Bone marrow (tissue), 2 donors: ENCODE measurements around the gene PATJ.
A peak's percentile ranks its signal among the peaks of the same experiment; 100 is the strongest.
"Not testable (repeated sequence)": the region's sequence is repeated elsewhere in the genome, so short reads cannot be mapped to it uniquely, and the experiment has no call there.

Experiments
- DNase-seq, 2 donors: peaks; one replicate each; lab custom pipeline; 2025; lab: John Stamatoyannopoulos, UW

The PATJ gene

DNA sequence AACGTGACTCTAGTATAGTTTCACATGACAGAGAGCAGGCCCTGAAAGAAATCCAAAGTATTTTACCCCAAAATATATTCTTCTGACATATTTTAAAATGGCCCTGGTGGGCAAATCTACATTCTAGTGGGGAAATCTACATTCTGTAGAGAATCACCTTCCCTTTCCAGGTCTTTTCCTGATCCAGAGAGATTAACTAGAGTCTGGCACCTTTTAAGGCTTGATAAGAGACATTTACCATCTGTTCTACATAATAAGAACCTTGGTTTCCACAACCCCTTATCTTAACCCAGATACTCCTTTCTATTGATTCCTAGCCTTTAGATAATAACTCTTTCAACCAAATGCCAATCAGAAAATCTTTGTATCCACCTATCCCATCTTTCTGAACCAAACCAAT is 435.3 kb downstream of the PATJ start:
- DNase-seq = no peak

DNA sequence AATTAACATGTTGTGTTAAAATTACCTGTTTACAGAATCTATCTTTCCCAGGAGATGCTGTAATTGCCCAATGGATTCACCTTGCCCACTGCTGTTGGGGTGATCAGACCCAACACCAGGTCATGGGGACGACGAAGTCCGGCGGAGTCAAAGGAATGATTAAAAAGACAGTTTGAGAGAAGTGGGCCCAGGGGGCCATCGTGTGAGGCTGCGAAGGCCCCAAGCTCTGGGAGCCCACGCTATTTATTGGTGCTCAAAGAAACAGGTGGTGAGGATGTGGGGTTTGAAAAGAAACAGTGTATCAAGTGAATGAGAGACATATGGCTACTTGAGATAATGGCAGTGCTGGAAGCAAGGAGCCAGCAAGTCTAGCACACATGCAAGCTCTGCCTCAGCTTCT is 436.1 kb downstream of the PATJ start:
- no peak for DNase-seq

DNA sequence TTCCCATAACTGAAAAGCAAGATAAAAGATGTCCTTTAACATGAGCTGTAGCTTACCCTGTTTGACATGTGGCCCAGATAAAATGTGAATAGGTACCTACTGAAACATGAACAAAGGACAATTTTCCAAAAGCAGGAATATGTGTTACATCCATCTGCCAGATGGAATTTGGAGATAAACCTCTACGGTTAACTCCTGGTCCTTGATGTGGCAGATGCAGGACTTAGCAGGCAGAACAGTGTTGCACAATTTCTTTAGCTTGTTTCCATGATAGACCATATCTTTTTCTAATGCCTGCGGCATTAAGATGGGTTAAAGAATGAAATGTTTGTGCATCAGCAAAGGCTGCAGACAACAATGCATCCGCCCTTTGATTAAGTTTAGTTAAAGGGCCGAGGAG is 437.8 kb downstream of the PATJ start:
- not testable (repeated sequence) for DNase-seq

DNA sequence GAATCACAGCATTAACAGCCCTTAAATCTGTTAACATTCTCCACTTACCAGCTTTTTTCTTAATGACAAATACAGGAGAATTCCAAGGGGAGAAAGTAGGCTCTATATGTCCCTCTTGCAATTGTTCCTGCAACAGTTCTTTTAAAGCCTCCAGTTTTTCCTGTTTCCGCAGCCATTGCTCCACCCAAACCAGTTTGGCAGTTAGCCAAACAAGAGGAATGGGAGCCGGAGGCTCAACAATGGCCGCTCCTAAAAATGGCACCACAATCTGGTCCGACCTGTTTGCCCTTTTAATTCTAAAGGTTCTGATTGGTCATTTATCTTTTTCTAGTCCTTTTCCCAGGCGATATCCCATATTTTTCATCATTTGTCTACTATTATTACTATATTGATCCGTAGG is 438.4 kb downstream of the PATJ start:
- DNase-seq = no peak

DNA sequence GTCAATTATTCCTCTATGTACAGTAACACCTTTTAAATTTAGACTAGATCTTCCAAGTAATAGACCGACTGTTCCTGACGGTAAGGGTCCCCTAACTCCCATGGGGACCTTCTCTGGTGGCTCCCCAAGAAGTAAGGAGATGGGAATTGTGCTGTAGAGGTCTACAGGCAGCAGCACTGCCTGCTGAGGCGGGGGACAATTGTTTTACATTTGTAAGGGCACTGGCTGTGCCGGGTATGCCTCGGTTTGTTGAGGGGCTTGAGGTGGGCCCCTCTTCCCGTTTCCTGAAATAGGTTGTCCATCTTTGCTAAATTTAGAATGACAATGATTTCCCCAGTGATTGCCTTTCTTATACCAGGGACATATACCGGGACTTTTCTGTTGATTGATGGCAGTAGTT is 439.3 kb downstream of the PATJ start:
- DNase-seq = no peak

DNA sequence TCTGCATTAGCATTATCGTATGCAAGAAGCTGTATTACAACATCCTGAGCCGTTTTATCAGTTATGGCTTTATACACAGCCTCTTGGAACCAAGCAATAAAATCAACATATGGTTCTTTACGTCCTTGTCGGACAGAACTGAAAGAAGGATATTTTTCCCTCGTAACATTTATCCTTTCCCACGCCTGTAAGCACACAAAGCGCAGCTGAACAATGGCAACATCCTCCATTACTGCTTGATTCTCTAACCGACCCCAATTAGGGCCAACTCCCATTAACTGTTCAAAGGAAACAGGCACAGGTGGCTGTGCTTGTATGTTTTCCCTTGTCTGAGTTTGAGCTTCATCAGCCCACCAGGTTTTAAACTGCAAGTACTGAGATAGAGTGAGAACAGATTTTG is 439.9 kb downstream of the PATJ start:
- DNase-seq = not testable (repeated sequence)

DNA sequence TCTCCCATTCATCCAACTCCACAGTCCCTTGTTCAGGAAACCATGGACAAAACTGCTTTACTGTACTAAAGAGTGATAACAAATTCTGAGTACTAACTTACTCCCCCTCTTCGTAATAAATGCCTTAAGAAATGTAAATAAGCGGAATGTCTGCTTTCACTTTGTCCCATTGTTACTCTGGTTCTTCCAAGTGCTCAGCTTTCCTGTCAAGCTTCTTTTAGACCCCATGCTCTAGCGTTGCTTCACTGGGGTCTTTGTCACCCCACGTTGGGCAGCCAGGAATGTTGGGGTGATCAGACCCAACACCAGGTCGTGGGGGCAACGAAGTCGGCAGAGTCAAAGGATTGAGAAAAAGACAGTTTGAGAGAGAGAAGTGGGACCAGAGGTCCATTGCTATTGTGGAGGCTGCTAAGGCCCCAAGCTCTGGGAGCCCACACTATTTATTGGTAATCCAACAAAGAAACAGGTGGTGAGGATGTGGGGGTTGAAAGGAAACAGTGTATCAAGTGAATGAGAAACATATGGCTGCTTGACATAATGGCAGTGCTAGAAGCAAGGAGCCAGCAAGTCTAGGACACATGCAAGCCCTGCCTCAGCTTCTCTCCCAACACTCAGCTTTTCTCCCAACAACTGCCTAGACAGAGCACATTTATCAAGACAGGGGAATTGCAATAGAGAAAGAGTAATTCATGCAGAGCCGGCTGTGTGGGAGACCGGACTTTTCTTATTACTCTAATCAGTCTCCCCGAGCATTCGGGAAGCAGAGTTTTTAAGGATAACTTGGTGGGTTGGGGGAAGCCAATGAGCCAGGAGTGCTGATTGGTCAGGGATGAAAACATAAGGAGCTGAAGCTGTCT is 441.1 kb downstream of the PATJ start:
- not testable (repeated sequence) for DNase-seq

DNA sequence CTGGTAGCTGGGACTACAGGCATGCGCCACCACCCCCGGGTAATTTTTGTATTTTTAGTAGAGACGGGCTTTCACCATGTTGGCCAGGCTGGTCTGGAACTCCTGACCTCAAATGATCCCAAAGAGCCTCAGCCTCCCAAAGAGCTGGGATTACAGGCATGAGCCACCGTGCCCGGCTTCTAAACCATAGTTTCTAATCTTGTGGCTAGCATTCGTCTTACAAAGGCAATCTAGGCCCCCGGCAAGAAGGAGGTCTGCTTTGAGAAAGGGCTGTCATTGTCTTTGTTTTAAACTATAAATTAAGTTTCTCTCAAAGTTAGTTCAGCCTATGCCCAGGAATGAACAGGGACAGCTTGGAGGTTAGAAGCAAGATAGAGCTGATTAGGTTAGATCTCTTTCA is 442.1 kb downstream of the PATJ start:
- no peak for DNase-seq

DNA sequence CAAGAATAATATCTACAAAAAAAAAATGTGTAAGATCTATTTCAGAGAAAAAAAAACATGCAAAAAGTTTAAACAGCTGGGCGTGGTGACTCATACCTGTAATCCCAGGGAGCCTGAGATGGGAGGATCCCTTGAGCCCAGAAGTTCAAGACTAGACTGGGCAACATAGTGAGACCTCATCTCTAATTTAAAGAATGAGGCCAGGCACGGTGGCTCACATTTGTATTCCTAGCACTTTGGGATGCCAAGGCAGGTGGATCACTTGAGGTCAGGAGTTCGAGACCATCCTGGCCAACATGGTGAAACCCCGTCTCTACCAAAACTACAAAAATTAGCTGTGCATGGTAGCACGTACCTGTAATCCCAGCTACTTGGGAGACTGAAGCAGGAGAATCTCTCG is 443.0 kb downstream of the PATJ start:
- DNase-seq = not testable (repeated sequence)

DNA sequence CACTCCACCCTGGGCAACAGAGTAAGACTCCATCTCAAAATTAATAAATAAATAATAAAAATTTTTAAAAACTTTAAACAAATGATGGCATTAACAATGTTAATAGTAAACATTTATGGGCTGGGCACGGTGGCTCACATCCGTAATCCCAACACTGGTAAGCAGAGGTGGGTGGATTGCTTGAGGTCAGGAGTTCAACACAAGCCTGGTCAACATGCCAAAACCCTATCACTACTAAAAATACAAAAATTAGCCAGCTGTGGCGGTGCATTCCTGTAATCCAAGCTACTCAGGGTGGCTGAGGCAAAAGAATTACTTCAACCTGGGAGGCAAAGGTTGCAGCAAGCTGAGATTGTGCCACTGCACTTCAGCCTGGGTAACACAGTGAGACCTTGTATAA is 443.4 kb downstream of the PATJ start:
- DNase-seq = no peak

DNA sequence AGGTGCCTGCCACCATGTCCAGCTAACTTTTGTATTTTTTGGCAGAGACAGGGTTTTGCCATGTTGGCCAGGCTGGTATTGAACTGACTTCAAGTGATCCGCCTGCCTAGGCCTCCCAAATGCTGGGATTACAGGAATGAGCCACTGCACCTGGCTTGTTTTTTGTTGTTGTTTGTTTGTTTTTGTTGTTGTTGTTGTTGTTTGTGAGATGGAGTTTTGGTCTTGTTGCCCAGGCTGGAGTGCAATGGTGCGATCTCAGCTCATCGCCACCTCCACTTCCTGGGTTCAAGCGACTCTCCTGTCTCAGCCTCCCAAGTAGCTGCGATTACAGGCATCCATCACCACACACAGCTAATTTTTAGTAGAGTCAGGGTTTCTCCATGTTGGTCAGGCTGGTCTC is 445.3 kb downstream of the PATJ start:
- no peak for DNase-seq

DNA sequence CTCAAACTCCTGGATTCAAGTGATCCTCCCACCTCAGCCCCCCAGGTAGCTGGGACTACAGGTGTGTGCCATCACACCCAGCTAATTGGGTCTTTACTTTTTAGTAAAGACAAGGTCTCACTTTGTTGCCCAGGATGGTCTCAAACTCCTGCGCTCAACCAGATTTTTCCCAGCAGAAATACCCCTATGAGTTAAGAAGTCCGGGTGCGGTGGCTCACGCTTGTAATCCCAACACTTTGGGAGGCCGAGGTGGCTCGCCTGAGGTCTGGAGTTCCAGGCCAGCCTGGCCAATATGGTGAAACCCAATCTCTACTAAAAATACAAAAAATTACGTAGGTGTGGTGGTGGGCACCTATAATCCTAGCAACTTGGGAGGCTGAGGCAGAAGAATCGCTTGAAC is 445.8 kb downstream of the PATJ start:
- no peak for DNase-seq

DNA sequence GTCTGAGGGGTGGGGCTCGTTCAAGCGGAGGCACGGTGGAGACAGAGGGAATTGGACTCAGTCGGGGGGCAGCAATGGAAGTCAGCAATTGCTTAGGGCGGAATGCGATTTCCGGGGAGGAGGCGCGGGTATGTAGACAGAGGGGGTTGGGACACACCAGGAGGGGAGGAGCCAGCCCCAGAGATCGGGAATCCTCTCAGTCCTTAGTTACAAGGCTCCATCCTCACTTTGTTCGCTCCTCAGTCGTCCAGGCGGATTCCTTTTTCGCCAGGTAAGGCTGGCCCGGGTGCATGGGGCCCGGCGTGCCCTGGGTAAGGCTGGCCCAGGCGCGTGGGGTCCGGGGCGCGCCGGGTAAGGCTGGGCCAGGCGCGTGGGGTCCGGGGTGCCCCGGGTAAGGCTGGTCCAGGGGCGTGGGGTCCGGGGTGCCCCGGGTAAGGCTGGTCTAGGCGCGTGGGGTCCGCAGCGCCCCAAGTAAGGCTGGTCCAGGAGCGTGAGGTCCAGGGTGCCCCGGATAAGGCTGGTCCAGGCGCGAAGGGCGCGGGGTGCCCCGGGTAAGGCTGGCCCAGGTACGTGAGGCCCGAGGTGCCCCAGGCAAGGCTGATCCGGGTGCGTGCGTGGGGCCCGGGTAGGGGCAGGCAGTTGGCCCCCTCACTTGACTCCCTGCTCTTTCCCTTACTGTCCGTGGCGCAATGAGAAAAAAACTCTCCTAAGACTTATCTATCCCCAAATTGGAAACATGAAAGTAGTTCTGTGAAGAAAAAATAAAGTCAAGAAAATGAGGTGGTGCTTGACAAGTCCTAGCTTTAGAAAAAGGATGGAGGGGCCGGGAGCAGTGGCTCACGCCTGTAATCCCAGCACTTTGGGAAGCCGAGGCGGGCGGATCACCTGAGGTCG is 452.6 kb downstream of the PATJ start, which contains the start of gene L1TD1:
Gene L1TD1, plus strand, starts transcription at position 199 of the 894 bp plus-strand sequence. CDS start 11,780 bp downstream, outside the sequence.
- no peak for DNase-seq

DNA sequence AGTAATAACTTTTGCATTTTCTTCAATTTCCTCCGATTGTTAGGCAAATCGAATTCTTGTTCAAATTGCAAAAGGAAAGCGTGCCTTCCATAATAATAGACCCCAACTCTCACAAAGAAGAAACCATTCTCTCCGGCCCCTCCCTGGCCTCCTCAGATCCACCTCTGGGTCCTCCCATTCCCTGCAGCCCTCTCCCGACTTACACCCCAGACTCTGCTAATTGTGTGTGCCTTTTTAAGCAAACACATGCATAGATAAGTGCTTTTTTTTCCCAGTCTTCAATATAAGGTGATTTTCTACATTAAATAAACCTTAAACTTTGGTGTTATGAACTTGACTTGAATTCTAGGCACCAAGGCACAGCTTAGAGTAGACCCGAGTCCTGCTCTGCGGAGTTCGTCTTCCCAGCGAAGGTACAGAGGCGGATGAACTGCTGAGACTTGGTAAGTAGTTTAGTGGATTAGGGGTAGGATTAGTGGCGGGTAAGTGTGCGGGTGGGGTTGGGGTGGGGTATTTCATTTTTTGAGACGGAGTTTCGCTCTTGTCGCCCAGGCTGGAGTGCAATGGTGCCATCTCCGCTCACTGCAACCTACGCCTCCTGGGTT is 453.9 kb downstream of the PATJ start:
- no peak for DNase-seq

DNA sequence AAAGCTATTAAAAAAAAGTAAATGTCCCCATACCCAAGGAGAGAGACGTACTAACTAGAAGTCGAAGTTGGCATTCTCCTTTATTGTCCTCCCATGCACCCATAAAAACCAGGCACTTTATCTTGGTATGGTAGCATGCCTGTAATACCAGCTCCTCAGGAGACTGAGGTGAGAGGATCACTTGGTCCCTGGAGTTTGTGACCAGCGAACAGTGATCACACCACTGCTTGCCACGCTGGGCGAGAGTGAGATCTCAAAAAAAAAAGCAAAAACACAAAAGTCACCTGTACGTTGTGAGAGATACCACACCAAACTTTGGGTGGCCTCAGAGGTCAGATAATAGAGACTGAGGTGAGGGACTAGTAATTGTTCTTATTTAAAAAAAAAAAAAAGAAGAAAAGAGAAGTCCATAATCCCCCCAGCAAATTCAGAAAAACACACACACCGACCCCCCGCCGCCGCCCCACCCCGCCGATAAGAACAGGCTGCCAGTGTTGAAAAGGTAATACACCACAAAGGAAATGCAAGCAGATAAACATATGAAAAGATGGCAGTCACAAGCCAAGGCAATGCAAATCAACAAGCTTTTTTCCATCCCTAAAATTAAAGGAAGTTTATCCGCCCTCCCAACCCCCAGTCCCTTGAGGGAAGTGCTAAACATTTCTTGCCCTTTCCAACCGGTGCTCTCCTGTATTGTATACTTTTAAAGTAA is 455.9 kb downstream of the PATJ start:
- DNase-seq = no peak

DNA sequence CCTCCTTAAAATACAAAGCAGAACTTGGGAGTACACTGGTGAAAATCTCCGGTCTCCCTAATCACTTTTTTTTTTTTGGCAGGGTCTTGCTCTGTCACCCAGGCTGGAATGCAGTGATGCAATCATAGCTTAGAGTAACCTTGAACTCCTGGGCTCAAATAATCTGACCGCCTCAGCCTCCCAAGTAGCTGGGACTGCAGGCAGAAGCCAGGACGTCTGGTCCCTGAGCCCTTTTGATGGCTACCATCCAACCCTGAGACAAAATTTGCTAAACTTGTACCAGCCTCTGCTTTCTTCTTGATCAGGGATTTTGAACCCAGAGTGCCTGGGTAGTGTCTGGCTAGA is 456.5 kb downstream of the PATJ start:
- DNase-seq = no peak

DNA sequence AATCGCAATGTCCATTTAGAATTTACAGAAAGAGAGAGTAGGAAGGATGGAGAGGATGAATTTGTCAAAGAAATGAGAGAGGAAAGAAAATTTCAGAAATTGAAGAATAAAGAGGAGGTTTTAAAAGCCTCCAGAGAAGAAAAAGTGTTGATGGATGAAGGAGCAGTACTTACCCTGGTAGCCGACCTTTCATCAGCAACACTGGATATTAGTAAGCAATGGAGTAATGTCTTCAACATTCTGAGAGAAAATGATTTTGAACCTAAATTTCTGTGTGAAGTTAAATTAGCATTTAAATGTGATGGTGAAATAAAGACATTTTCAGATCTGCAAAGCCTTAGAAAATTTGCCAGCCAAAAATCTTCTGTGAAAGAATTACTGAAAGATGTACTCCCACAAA is 464.9 kb downstream of the PATJ start:
- DNase-seq = no peak

DNA sequence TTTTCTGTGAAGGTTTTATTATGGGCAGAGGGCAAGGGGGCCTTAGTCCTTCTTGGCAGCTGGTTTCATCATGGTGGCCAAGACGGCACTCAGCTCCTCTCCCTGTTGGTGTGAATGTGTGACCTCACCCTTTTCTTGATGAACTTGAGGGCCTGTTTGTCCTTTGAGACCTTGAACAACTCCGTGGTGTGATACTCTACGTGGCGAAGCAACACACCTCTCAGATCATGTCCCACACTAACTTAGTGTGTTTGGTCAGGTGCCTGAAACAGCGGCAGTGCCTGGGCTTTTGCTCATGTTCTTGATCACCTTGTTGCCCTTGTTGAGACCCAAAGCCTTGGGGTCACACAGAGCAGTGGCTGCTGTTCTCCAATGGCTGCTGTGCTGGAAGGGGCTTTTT is 465.8 kb downstream of the PATJ start:
- DNase-seq = no peak

DNA sequence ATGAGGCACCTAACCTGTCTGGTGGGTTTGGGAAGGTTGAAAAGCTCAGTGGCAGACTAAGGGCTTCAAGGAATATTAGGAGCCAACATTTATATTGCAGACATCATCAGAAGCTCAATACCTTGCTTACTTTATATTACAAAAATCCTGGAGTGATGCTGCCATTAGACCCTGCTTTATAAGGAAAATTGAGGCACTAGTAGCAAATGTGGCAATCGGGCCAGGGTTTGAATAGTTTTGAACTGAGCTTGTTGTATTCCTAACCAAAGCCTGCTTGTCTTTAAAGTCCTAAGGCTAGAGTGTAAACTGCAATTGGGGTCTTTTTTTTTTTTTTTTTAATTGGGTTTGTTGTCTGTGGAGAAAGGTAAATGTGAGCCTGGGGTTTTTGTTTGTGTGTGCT is 466.7 kb downstream of the PATJ start:
- DNase-seq = no peak

DNA sequence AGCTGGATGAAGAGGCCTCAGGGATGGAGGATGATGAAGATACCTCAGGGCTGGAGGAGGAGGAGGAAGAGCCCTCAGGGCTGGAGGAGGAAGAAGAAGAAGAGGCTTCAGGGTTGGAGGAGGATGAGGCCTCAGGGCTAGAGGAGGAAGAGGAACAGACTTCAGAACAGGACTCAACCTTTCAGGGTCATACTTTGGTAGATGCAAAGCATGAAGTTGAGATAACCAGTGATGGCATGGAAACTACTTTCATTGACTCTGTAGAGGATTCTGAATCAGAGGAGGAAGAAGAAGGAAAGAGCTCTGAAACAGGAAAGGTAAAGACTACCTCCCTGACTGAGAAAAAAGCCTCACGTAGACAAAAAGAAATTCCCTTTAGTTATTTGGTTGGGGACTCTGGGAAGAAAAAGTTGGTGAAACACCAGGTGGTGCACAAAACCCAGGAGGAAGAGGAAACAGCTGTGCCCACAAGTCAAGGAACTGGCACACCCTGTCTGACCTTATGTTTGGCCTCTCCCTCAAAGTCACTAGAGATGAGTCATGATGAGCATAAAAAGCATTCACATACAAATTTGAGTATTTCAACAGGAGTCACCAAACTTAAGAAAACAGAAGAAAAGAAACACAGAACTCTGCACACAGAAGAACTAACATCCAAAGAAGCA is 467.8 kb downstream of the PATJ start:
- DNase-seq = peak in 1 of 2 donors; percentile 3

DNA sequence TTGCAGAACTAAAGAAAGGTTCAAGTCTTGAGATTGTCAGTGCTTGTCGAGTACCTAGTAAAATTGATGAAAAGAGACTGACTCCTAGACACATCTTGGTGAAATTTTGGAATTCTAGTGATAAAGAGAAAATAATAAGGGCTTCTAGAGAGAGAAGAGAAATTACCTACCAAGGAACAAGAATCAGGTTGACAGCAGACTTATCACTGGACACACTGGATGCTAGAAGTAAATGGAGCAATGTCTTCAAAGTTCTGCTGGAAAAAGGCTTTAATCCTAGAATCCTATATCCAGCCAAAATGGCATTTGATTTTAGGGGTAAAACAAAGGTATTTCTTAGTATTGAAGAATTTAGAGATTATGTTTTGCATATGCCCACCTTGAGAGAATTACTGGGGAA is 468.7 kb downstream of the PATJ start:
- no peak for DNase-seq

DNA sequence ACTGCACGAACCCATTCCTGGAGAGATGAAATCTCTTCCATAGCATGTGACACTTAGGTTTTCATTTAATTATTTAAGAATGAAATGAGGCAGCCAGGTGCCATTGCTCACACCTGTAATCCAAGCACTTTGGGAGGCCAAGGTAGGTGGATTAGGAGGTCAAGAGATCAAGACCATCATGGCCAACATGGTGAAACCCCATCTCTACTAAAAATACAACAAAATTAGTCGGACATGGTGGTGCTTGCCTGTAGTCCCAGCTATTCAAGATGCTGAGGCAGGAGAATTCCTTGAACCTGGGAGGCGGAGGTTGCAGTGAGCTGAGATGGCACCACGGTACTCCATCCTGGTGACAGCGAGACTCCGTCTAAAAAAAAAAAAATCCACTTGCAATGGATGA is 470.1 kb downstream of the PATJ start:
- DNase-seq = no peak
